Mesenchymal stem cell (in vitro differentiated cells and primary cell): Measurements from ENCODE around the gene IVL.

Experiments used
- DNase-seq: peaks from one replicate; pipeline ENCODE4 v3.0.0-alpha.2; 2013
- H2AFZ ChIP-seq: one replicate; pipeline ENCODE4 v1.6.1; 2013; ENCODE audit warnings: low read depth, mild to moderate bottlenecking, control low read depth, inconsistent platforms, low read length, moderate library complexity
- H2AK5ac ChIP-seq: 2 replicates; pipeline ENCODE4 v1.6.1; 2013; ENCODE audit warnings: low read length, moderate library complexity, mild to moderate bottlenecking, inconsistent platforms; ENCODE audit not compliant: severe bottlenecking
- H2BK120ac ChIP-seq: one replicate; pipeline ENCODE4 v1.6.1; 2013; ENCODE audit warnings: low read depth, mild to moderate bottlenecking, inconsistent platforms, low read length, moderate library complexity
- H2BK12ac ChIP-seq, 2 experiments: one replicate each; pipeline ENCODE4 v1.6.1; 2013; ENCODE audit warnings: inconsistent platforms in 2 of 2, low read length in 2 of 2, mild to moderate bottlenecking in 2 of 2, moderate library complexity in 2 of 2, control low read depth in 1 of 2
- H2BK15ac ChIP-seq: one replicate; pipeline ENCODE4 v1.6.1; 2013; ENCODE audit warnings: mild to moderate bottlenecking, low read depth, inconsistent platforms; ENCODE audit not compliant: poor library complexity, severe bottlenecking
- H2BK5ac ChIP-seq: 2 replicates; pipeline ENCODE4 v1.6.1; 2013; ENCODE audit warnings: low read depth, mild to moderate bottlenecking, low read length, control low read depth, inconsistent platforms; ENCODE audit not compliant: poor library complexity, severe bottlenecking
- H3K14ac ChIP-seq, 2 experiments: one replicate each; pipeline ENCODE4 v1.6.1; 2013; ENCODE audit warnings: inconsistent platforms in 2 of 2, low read length in 2 of 2, control low read depth in 1 of 2, mild to moderate bottlenecking in 1 of 2, moderate library complexity in 1 of 2
- H3K18ac ChIP-seq, 2 experiments: one replicate each; pipeline ENCODE4 v1.6.1; 2013; ENCODE audit warnings: inconsistent platforms in 2 of 2, low read length in 2 of 2, control low read depth in 1 of 2, low read depth in 1 of 2, mild to moderate bottlenecking in 1 of 2
- H3K23ac ChIP-seq, 2 experiments: one replicate each; pipeline ENCODE4 v1.6.1; 2013; ENCODE audit warnings: inconsistent platforms in 2 of 2, low read length in 2 of 2, mild to moderate bottlenecking in 2 of 2, moderate library complexity in 2 of 2, control low read depth in 1 of 2
- H3K27ac ChIP-seq: 2 replicates; pipeline ENCODE4 v1.5.1; 2013; ENCODE audit warnings: mild to moderate bottlenecking, moderate library complexity, low read length, control low read depth, inconsistent platforms; ENCODE audit not compliant: poor library complexity, severe bottlenecking
- H3K27me3 ChIP-seq, 2 experiments: 2 replicates each; pipeline versions ENCODE4 v1.6.1 to v1.7.0; 2013; ENCODE audit warnings: low read length in 2 of 2, mild to moderate bottlenecking in 2 of 2, moderate library complexity in 2 of 2, control low read depth in 1 of 2, inconsistent platforms in 1 of 2; ENCODE audit not compliant: control insufficient read depth in 1 of 2, insufficient read depth in 1 of 2
- H3K36me3 ChIP-seq, 2 experiments: 2 replicates each; pipeline versions ENCODE4 v1.6.1 to v1.7.0; 2013; ENCODE audit warnings: low read length in 2 of 2, control low read depth in 1 of 2, inconsistent platforms in 1 of 2, low read depth in 1 of 2, mild to moderate bottlenecking in 1 of 2; ENCODE audit not compliant: insufficient read depth in 2 of 2, control insufficient read depth in 1 of 2
- H3K4ac ChIP-seq, 2 experiments: one replicate each; pipeline ENCODE4 v1.6.1; 2013; ENCODE audit warnings: inconsistent platforms in 2 of 2, low read length in 2 of 2, mild to moderate bottlenecking in 2 of 2, moderate library complexity in 2 of 2, control low read depth in 1 of 2, low read depth in 1 of 2
- H3K4me1 ChIP-seq: 2 replicates; pipeline ENCODE4 v1.6.1; 2013; ENCODE audit warnings: low read depth, low read length, control low read depth; ENCODE audit not compliant: control insufficient read depth, insufficient read depth
- H3K4me2 ChIP-seq: 2 replicates; pipeline ENCODE4 v1.6.1; 2013; ENCODE audit warnings: low read length, mild to moderate bottlenecking, inconsistent platforms; ENCODE audit not compliant: poor library complexity, severe bottlenecking
- H3K4me3 ChIP-seq, 2 experiments: 2 replicates each; pipeline versions ENCODE4 v1.5.1 to v1.7.0; 2013; ENCODE audit warnings: low read length in 2 of 2, mild to moderate bottlenecking in 2 of 2, control low read depth in 1 of 2, low read depth in 1 of 2; ENCODE audit not compliant: insufficient read depth in 1 of 2
- H3K79me1 ChIP-seq: replicated peaks from 2 replicates; pipeline ENCODE4 v1.6.1; 2013; ENCODE audit warnings: mild to moderate bottlenecking, control low read depth, low read length, inconsistent platforms; ENCODE audit not compliant: poor library complexity, severe bottlenecking
- H3K9ac ChIP-seq: 2 replicates; pipeline ENCODE4 v1.7.0; 2013; ENCODE audit warnings: mild to moderate bottlenecking, low read length, moderate library complexity
- H3K9me3 ChIP-seq: 2 replicates; pipeline ENCODE4 v1.7.0; 2013; ENCODE audit warnings: mild to moderate bottlenecking, low read length; ENCODE audit not compliant: control insufficient read depth
- H4K8ac ChIP-seq: one replicate; pipeline ENCODE4 v1.6.1; 2013; ENCODE audit warnings: inconsistent platforms, mild to moderate bottlenecking, low read length, moderate library complexity
- H4K91ac ChIP-seq: one replicate; pipeline ENCODE4 v1.6.1; 2013; ENCODE audit warnings: mild to moderate bottlenecking, low read length, inconsistent platforms
- WGBS: methylation state at CpG from one replicate; pipeline ENCODE4 v1.1.7; 2013; ENCODE audit warnings: mixed read lengths; 5-methylcytosine and 5-hydroxymethylcytosine counted together

Gene IVL

DNA sequence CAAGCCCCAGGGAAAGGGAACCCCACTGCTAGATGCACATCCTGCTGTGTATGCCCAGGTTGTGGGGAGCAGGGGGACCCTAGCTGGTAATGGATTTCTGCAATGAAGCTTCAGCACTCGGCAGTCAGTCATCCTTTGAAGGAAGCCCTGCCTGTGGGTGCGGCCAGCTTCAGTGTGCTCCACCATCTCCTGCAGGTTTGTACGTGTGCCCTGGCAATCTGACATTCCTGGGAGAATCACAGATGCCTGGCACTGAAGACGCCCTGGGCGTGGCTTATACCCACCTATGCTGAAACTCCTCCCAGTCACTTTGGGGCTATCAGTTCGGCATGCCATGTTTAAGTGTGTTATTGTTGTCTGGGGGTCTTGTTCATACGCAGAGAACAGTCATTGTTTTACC is 45.4 kb downstream of the IVL start:
- Histone ChIP-seq H3K27ac (no peak overlapping the region), H3K4me1 (no peaks in the 10 kb centered on the region), H2BK5ac (no peak overlapping the region), H3K27me3 (peaks cover 0 to 11% of the 10 kb centered on the region in 2 experiments), H2BK12ac (no peak overlapping the region), H3K14ac (no peak overlapping the region), H2AFZ (no peak overlapping the region), H3K18ac (no peak overlapping the region), H4K8ac (no peak overlapping the region), H3K9ac (no peak overlapping the region), H3K23ac (no peak overlapping the region), H2BK15ac (no peak overlapping the region), H3K9me3 (no peaks in the 10 kb centered on the region), H3K36me3 (no peaks in the 10 kb centered on the region), H3K4me3 (no peak overlapping the region), H3K4ac (no peak overlapping the region), H4K91ac (no peak overlapping the region), H3K4me2 (no peak overlapping the region), H3K79me1 (no peaks in the 10 kb centered on the region), H2BK120ac (no peak overlapping the region), H2AK5ac (no peak overlapping the region)
- 68% methylated on average over 7 of the region's 7 CpGs for WGBS
- no peak for DNase-seq

DNA sequence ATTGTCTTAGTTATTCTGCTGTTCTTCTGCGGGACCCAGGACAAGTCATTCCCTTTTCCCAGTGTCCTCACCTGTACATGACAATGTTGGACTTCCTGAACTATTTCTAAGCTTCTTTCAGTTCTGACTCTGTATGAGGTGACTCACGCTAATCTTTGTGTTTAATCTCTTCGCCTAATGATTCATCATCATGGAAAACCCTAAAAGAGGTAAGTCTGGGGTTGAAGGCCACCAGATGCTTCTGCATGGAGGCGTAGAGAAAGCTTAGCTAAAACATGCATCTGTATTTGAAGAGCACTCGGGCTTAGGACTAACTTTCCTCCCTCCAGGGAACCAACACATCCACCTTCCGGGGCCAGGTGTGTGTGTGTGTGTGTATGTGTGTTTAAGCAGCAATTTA is 46.1 kb downstream of the IVL start:
- Histone ChIP-seq H3K9me3 (no peaks in the 10 kb centered on the region), H2BK5ac (no peak overlapping the region), H2AK5ac (no peak overlapping the region), H3K18ac (no peak overlapping the region), H2BK12ac (no peak overlapping the region), H3K14ac (no peak overlapping the region), H2BK120ac (no peak overlapping the region), H4K91ac (no peak overlapping the region), H3K9ac (no peak overlapping the region), H3K36me3 (no peaks in the 10 kb centered on the region), H3K27ac (no peak overlapping the region), H3K79me1 (no peaks in the 10 kb centered on the region), H3K23ac (no peak overlapping the region), H2AFZ (no peak overlapping the region), H4K8ac (no peak overlapping the region), H3K4ac (no peak overlapping the region), H3K27me3 (peaks cover 0 to 11% of the 10 kb centered on the region in 2 experiments), H3K4me2 (no peak overlapping the region), H3K4me1 (no peaks in the 10 kb centered on the region), H3K4me3 (no peak overlapping the region), H2BK15ac (no peak overlapping the region)
- 68% methylated on average over 4 of the region's 6 CpGs for WGBS
- no peak for DNase-seq

DNA sequence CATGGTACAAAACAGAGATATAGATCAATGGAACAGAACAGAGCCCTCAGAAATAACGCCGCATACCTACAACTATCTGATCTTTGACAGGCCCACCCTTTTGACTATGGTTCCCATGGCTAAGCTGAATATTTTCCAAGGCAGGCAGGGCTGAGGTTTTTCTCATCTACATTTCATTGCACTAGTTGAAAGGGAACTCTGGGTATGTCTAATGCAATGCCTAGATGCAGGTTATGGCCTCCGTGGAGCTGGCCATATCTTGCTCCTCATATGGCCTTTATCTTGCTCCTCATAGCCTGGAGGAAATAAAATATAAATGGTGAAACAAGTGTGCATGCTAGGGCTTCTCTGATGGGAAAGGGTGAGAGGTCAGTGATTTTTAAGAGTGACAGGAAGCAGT is 49.2 kb downstream of the IVL start:
- Histone ChIP-seq H4K8ac (no peak overlapping the region), H2BK12ac (no peak overlapping the region), H2AK5ac (no peak overlapping the region), H3K23ac (no peak overlapping the region), H3K4ac (no peak overlapping the region), H3K79me1 (no peaks in the 10 kb centered on the region), H3K9me3 (no peaks in the 10 kb centered on the region), H3K4me2 (no peak overlapping the region), H3K4me1 (no peaks in the 10 kb centered on the region), H2BK5ac (no peak overlapping the region), H3K27ac (no peak overlapping the region), H2AFZ (no peak overlapping the region), H3K9ac (no peak overlapping the region), H2BK120ac (no peak overlapping the region), H3K36me3 (no peaks in the 10 kb centered on the region), H2BK15ac (no peak overlapping the region), H3K4me3 (no peak overlapping the region), H4K91ac (no peak overlapping the region), H3K18ac (no peak overlapping the region), H3K14ac (no peak overlapping the region), H3K27me3 (no peaks in the 10 kb centered on the region)
- WGBS = 79% methylated on average over 2 of the region's 3 CpGs
- DNase-seq = no peak

DNA sequence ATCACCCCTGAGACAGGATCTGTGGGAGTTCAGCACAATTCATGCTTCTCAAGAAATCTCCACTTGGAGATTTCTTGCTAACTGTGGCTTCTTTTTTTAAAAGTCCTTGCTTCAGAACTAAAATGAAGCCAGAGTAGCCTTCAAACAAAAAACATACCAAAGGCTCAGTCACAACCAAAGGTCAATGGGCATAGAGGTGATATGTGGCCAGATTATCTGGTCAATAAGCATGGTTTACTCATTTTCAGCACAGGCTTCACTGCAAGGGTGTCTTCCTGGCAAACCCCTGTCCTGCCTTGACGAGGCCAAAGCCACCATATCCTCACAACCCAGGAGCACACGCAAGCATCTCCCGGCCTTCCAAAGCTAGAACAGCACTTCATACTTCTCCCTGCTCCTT is 50.9 kb downstream of the IVL start:
- Histone ChIP-seq H3K36me3 (no peaks in the 10 kb centered on the region), H3K4me3 (no peak overlapping the region), H3K9ac (no peak overlapping the region), H3K27ac (no peak overlapping the region), H3K14ac (no peak overlapping the region), H3K23ac (no peak overlapping the region), H2BK12ac (no peak overlapping the region), H3K4me2 (no peak overlapping the region), H3K9me3 (no peaks in the 10 kb centered on the region), H2AFZ (no peak overlapping the region), H2BK15ac (no peak overlapping the region), H3K18ac (no peak overlapping the region), H4K91ac (no peak overlapping the region), H4K8ac (no peak overlapping the region), H2AK5ac (no peak overlapping the region), H3K4ac (no peak overlapping the region), H3K4me1 (no peaks in the 10 kb centered on the region), H2BK5ac (no peak overlapping the region), H2BK120ac (no peak overlapping the region), H3K79me1 (no peaks in the 10 kb centered on the region), H3K27me3 (no peaks in the 10 kb centered on the region)
- no peak for DNase-seq
- no CpG with 5 or more reads among the region's 3 CpGs for WGBS
